ENCODE measurements around the gene KCTD1.

Gene KCTD1

GRCh38 chr18:26480897-26481795 is 67.2 kb downstream of the KCTD1 start:
- no peak for DNase-seq

GRCh38 chr18:26479681-26480079 is 68.7 kb downstream of the KCTD1 start:
- DNase-seq = no peak

- no peak for DNase-seq
Observed at GRCh38 chr18:26479065-26479680, 69.2 kb downstream of the KCTD1 start.

- DNase-seq = no peak
Observed at GRCh38 chr18:26477828-26478466, 70.4 kb downstream of the KCTD1 start.

GRCh38 chr18:26476697-26477096 is 71.7 kb downstream of the KCTD1 start:
- no peak for DNase-seq

- no peak for DNase-seq
Observed at GRCh38 chr18:26474542-26474941, 73.8 kb downstream of the KCTD1 start.

GRCh38 chr18:26473672-26474071 is 74.7 kb downstream of the KCTD1 start:
- DNase-seq = no peak

- DNase-seq = no peak
Observed at GRCh38 chr18:26471826-26472225, 76.5 kb downstream of the KCTD1 start.

- no peak for DNase-seq
Observed at GRCh38 chr18:26471027-26471426, 77.3 kb downstream of the KCTD1 start.

GRCh38 chr18:26470011-26470637 is 78.2 kb downstream of the KCTD1 start:
- DNase-seq = peak; percentile 67

- peak; percentile 84 for DNase-seq
Observed at GRCh38 chr18:26468931-26469340, 79.4 kb downstream of the KCTD1 start.

- DNase-seq = no peak
Observed at GRCh38 chr18:26466026-26466425, 82.3 kb downstream of the KCTD1 start.

GRCh38 chr18:26465431-26465830 is 82.9 kb downstream of the KCTD1 start:
- DNase-seq = no peak

- DNase-seq = no peak
Observed at GRCh38 chr18:26464128-26465011, 84.0 kb downstream of the KCTD1 start.

- DNase-seq = no peak
Observed at GRCh38 chr18:26462355-26462754, 86.0 kb downstream of the KCTD1 start.

GRCh38 chr18:26461405-26461804 is 86.9 kb downstream of the KCTD1 start:
- peak; percentile 19 for DNase-seq

GRCh38 chr18:26460449-26461091 is 87.8 kb downstream of the KCTD1 start:
- DNase-seq = peak; percentile 49

- no peak for DNase-seq
Observed at GRCh38 chr18:26459884-26460283, 88.5 kb downstream of the KCTD1 start.

- DNase-seq = no peak
Observed at GRCh38 chr18:26459340-26459739, 89.0 kb downstream of the KCTD1 start.

- DNase-seq = no peak
Observed at GRCh38 chr18:26458526-26459232, 89.7 kb downstream of the KCTD1 start.
